Progenitor cell of endocrine pancreas (in vitro differentiated cells): ENCODE measurements around the gene IGSF8. TPM values are rescaled to one million over a fixed set of nuclear protein-coding genes. Genes with fewer than 3 reads are reported as not detected.
A peak's percentile ranks its signal among the peaks of the same experiment; 100 is the strongest.
"Not testable (repeated sequence)": the region's sequence is repeated elsewhere in the genome, so short reads cannot be mapped to it uniquely, and the experiment has no call there.

Experiments used
- DNase-seq: peaks from one replicate; pipeline ENCODE4 v3.0.0; 2021; ENCODE audit warnings: low spot score; ENCODE audit not compliant: unreplicated experiment
- H3K27ac Mint-ChIP-seq: 2 replicates; pipeline ENCODE4 v1.8.0; 2021; ENCODE audit warnings: mild to moderate bottlenecking, moderate library complexity, mixed read lengths
- H3K27me3 Mint-ChIP-seq: 2 replicates; pipeline ENCODE4 v1.8.0; 2021; ENCODE audit warnings: mixed read lengths
- H3K36me3 Mint-ChIP-seq: 2 replicates; pipeline ENCODE4 v1.8.0; 2022; ENCODE audit warnings: mixed read lengths; ENCODE audit not compliant: insufficient read depth
- H3K4me1 Mint-ChIP-seq: 2 replicates; pipeline ENCODE4 v1.8.0; 2021; ENCODE audit warnings: low read depth, mixed read lengths
- H3K4me3 Mint-ChIP-seq: 2 replicates; pipeline ENCODE4 v1.8.0; 2021; ENCODE audit warnings: low read depth, mild to moderate bottlenecking, moderate library complexity, mixed read lengths
- H3K9me3 Mint-ChIP-seq: 2 replicates; pipeline ENCODE4 v1.8.0; 2021; ENCODE audit warnings: low read depth, mixed read lengths
- total RNA-seq: library from RNA; stranded (reverse); gene quantifications from 2 replicates; pipeline ENCODE4 v1.2.1, GENCODE V29; 2021
- TF ChIP-seq, protein P1 (sequence below): fragments of 200-600 bp; sonication (generic); IDR thresholded peaks from one replicate; pipeline ENCODE4 v1.5.0; 2021; ENCODE audit warnings: antibody characterized with exemption, mild to moderate bottlenecking; ENCODE audit not compliant: unreplicated experiment

IGSF8 gene
- total RNA-seq, 1 donor from 2014 or later = 39.4 TPM

DNA sequence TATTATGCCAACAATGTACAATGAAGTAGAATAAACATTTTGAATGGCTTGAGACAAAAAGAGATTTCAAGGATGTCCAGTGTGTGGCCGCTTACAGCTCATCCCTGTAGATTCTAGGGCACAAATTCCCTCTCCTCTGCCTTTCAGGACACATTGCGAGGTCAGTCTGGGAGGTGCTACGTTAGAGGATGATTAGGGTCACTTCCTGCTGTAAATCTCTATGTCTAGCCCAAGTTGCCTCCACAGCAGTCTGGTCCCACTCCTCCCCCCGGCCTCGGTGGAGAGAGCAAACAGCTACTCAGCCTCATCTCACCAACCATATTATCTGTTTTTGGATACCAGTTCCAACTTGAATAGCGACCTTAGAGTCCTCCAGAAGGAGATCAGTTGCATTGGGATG, 45.5 kb downstream of the IGSF8 start:
- no peaks in the 10 kb centered on the region for H3K36me3 Mint-ChIP-seq
- H3K4me1 Mint-ChIP-seq = peaks cover 3% of the 10 kb centered on the region
- TF ChIP-seq, protein P1, sequence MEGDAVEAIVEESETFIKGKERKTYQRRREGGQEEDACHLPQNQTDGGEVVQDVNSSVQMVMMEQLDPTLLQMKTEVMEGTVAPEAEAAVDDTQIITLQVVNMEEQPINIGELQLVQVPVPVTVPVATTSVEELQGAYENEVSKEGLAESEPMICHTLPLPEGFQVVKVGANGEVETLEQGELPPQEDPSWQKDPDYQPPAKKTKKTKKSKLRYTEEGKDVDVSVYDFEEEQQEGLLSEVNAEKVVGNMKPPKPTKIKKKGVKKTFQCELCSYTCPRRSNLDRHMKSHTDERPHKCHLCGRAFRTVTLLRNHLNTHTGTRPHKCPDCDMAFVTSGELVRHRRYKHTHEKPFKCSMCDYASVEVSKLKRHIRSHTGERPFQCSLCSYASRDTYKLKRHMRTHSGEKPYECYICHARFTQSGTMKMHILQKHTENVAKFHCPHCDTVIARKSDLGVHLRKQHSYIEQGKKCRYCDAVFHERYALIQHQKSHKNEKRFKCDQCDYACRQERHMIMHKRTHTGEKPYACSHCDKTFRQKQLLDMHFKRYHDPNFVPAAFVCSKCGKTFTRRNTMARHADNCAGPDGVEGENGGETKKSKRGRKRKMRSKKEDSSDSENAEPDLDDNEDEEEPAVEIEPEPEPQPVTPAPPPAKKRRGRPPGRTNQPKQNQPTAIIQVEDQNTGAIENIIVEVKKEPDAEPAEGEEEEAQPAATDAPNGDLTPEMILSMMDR = no peak
- no peaks in the 10 kb centered on the region for H3K9me3 Mint-ChIP-seq
- peaks cover 56% of the 10 kb centered on the region for H3K27me3 Mint-ChIP-seq
- no peak overlapping the region for H3K4me3 Mint-ChIP-seq
- H3K27ac Mint-ChIP-seq = no peak overlapping the region
- DNase-seq = no peak

DNA sequence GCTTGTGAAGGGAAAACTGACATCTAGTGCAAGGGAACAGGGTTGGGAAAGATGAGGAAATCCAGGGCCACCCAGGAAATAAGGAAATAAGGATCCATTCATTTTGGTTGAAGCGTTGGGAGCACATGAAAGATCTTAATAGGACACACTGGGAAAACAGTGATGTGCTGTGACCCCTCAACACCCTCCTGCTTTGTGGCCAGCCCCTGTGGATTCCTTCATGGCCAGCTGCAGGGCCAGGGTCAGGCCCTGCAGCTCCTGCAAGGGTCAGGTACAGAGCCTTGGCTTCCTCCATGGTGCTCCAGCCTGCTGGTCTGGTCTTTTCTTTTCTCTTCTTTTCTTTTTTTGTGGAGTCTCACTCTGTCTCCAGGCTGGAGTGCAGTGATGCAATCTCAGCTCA, 47.8 kb downstream of the IGSF8 start:
- H3K9me3 Mint-ChIP-seq = no peaks in the 10 kb centered on the region
- TF ChIP-seq, protein P1 = no peak
- no peak for DNase-seq
- H3K27me3 Mint-ChIP-seq = peaks cover 60% of the 10 kb centered on the region
- H3K27ac Mint-ChIP-seq = no peak overlapping the region
- H3K36me3 Mint-ChIP-seq = no peaks in the 10 kb centered on the region
- H3K4me3 Mint-ChIP-seq = no peak overlapping the region
- H3K4me1 Mint-ChIP-seq = peaks cover 14% of the 10 kb centered on the region

DNA sequence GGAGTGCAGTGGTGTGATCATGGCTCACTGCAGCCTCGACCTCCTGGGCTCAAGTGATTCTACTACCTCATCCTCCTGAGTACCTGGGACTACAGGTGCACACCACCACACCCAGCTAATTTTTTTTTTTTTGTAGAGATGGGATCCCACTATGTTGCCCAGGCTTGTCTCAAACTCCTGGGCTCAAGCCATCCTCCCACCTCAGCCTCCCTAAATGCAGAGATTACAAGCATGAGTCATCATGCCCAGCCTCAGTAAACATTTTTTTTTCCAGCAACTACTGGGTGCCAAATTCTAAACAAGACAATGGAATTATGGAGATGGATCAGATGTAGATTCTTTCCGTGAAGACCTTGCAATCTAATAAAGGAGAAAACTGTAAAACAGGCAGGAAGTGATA, 48.2 kb downstream of the IGSF8 start:
- DNase-seq, H3K9me3 Mint-ChIP-seq, H3K36me3 Mint-ChIP-seq, H3K4me3 Mint-ChIP-seq, H3K27ac Mint-ChIP-seq: not testable (repeated sequence)
- Mint-ChIP-seq H3K4me1 (peaks cover 14% of the 10 kb centered on the region), H3K27me3 (peaks cover 63% of the 10 kb centered on the region)

DNA sequence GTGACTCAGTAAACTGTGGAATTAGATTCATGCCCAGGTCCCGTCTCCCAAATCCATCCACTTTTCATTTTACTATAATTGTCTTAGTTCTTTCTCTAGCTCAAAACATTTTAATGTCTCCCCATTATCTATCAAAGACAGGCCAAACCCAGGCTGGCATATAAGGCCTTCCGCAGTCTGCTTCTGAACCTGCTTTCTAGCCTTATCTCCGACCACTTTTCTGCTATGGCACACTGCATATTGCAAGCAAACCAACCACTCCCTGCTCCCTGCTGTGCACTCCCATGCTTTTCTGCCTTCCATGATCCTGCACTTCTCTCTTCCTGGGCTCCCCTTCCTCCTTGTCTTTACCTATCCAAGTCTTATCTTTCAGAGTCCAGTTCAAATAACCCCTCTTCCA, 49.3 kb downstream of the IGSF8 start:
- Mint-ChIP-seq H3K27ac (no peak overlapping the region), H3K27me3 (peaks cover 69% of the 10 kb centered on the region), H3K36me3 (no peaks in the 10 kb centered on the region), H3K9me3 (no peaks in the 10 kb centered on the region), H3K4me3 (no peak overlapping the region), H3K4me1 (peaks cover 14% of the 10 kb centered on the region)
- DNase-seq = no peak
- TF ChIP-seq, protein P1 = no peak

DNA sequence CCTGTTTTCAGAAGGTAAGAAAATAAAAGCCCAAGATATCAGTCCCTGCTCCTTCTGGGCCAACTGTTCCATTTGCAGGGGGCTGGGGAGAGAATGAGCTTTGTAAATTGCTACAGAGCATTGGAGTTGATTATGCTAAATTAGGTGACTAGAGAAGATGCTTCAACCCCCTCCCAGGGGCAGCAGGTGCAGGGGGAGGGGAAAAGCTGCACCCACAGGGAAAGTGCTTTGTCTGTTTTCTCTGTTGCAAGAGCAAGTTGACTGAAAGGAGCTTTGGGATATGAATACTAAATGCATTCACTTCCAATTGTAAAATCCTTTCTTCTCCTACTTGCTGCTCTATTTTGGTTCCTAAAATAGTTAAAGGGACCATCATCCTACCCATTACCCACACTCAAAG, 50.1 kb downstream of the IGSF8 start:
- peaks cover 14% of the 10 kb centered on the region for H3K4me1 Mint-ChIP-seq
- no peaks in the 10 kb centered on the region for H3K9me3 Mint-ChIP-seq
- peaks cover 69% of the 10 kb centered on the region for H3K27me3 Mint-ChIP-seq
- no peak overlapping the region for H3K27ac Mint-ChIP-seq
- no peak for DNase-seq
- TF ChIP-seq, protein P1 = no peak
- H3K4me3 Mint-ChIP-seq = no peak overlapping the region
- H3K36me3 Mint-ChIP-seq = no peaks in the 10 kb centered on the region

DNA sequence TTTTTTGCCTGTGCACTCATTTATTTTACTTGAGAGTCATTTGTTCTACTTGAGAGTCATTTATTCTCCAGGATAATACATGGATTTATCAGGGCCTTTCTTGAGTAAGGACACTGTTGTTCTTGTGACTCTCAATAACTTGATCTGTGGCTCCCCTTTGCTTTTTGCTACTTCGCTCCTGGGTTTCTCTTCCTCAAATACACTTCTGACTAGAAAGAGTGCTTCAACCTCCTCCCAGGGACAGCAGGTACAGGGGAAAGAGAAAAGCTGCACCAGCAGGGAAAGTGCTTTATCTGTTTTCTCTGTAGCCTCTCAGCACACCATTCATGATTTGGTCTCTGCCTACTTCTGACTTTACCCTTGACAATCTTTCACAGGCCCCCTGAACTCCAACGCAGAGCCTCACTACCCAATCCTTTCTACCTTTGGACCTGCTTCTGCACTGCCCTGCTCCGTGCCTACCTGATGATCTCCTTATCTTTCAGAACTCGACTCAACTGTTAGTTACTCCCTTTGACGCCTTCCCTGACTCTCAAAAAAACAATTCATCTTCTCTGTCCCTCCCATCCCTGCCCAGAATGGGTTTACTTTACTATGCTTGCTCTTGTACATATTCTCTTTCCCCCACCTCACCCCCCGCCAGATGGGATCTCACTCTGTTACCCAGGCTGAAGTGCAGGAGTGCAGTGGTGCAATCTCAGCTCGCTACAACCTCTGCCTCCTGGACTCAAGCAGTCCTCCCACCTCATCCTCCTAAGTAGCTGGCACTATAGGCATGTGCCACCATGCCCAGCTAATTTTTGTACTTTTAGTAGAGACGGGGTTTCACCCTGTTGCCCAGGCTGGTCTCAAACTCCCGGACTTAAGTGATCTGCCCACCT, 51.1 kb downstream of the IGSF8 start:
- TF ChIP-seq, protein P1 = no peak
- peak overlapping the region; percentile 24 for H3K27ac Mint-ChIP-seq
- DNase-seq = no peak
- no peaks in the 10 kb centered on the region for H3K36me3 Mint-ChIP-seq
- peaks cover 14% of the 10 kb centered on the region for H3K4me1 Mint-ChIP-seq
- H3K27me3 Mint-ChIP-seq = peaks cover 64% of the 10 kb centered on the region
- H3K4me3 Mint-ChIP-seq = no peak overlapping the region
- H3K9me3 Mint-ChIP-seq = no peaks in the 10 kb centered on the region
